HG03571 (cell line): ENCODE results near the gene FAM53B.

Source experiments
- ATAC-seq: cut with Tn5 transposase; IDR thresholded peaks from one replicate; pipeline ENCODE4 v1.9.1; 2021; ENCODE audit not compliant: unreplicated experiment

Gene FAM53B

GRCh38 chr10:124602646-124603365 is 141.4 kb downstream of the FAM53B start:
- no peak for ATAC-seq

- no peak for ATAC-seq
These were observed 142.0 kb downstream of the FAM53B start for GRCh38 chr10:124602121-124602561.

- ATAC-seq: peak; percentile 62
These were observed 142.6 kb downstream of the FAM53B start for GRCh38 chr10:124601431-124602120.

GRCh38 chr10:124601016-124601415 is 143.2 kb downstream of the FAM53B start:
- peak; percentile 12 for ATAC-seq

- no peak for ATAC-seq
These were observed 143.9 kb downstream of the FAM53B start for GRCh38 chr10:124600051-124600880.

GRCh38 chr10:124599588-124600050 is 144.6 kb downstream of the FAM53B start:
- no peak for ATAC-seq

GRCh38 chr10:124598773-124599587 is 145.2 kb downstream of the FAM53B start:
- no peak for ATAC-seq

- no peak for ATAC-seq
These were observed 146.0 kb downstream of the FAM53B start for GRCh38 chr10:124598196-124598595.

- ATAC-seq: no peak
These were observed 146.4 kb downstream of the FAM53B start for GRCh38 chr10:124597846-124598165.

GRCh38 chr10:124596962-124597845 is 147.0 kb downstream of the FAM53B start:
- ATAC-seq: no peak

GRCh38 chr10:124596116-124596785 is 147.9 kb downstream of the FAM53B start:
- no peak for ATAC-seq

- ATAC-seq: no peak
These were observed 148.9 kb downstream of the FAM53B start for GRCh38 chr10:124595143-124595883.

- ATAC-seq: no peak
These were observed 149.9 kb downstream of the FAM53B start for GRCh38 chr10:124594240-124594639.

- ATAC-seq: no peak
These were observed 150.7 kb downstream of the FAM53B start for GRCh38 chr10:124593431-124593985.

- ATAC-seq: no peak
These were observed 151.3 kb downstream of the FAM53B start for GRCh38 chr10:124592736-124593430.

GRCh38 chr10:124592101-124592500 is 152.1 kb downstream of the FAM53B start:
- no peak for ATAC-seq

- ATAC-seq: no peak
These were observed 153.1 kb downstream of the FAM53B start for GRCh38 chr10:124591123-124591495.
